PC-3 (cell line): ENCODE results near the gene ZNF622. TPM values are rescaled to one million over a fixed set of nuclear protein-coding genes. Genes with fewer than 3 reads are reported as not detected.

ENCODE experiments used
- ATAC-seq: fragments of 200-7000 bp; cut with Tn5 transposase; 2 replicates; pipeline ENCODE4 v1.9.1; 2020; ENCODE audit warnings: mild to moderate bottlenecking, moderate library complexity
- BruUV-seq: library from RNA; stranded (reverse); fragments of 400-500 nt; replicated peaks from 2 replicates; lab custom pipeline; 2021; lab: Mats Ljungman, UMichigan
- CTCF ChIA-PET: fragments of 300-600 bp; sonication (Branson Sonifier 250); formaldehyde crosslinking; loops from one replicate; lab custom pipeline; 2022; ENCODE audit warnings: antibody characterized with exemption; lab: Charles Lee
- POLR2A ChIA-PET: fragments of 300-600 bp; sonication (Branson Sonifier 250); formaldehyde crosslinking; loops from one replicate; lab custom pipeline; 2022; ENCODE audit warnings: antibody characterized with exemption; ENCODE audit not compliant: unreplicated experiment; lab: Charles Lee
- DNase-seq: peaks from one replicate; pipeline ENCODE4 v3.0.0-alpha.2; 2015
- H2AFZ ChIP-seq: fragments of 300-600 bp; sonication (generic); 2 replicates; pipeline ENCODE4 v1.6.0; 2016; ENCODE audit warnings: antibody characterized with exemption, low read length
- H3F3A ChIP-seq: fragments of 300-600 bp; sonication (generic); one replicate; pipeline ENCODE4 v1.6.0; 2017; ENCODE audit warnings: antibody characterized with exemption, low read length, control low read depth, mild to moderate bottlenecking; ENCODE audit not compliant: unreplicated experiment
- H3K27ac ChIP-seq: fragments of 300-600 bp; sonication (generic); 2 replicates; pipeline ENCODE4 v1.5.1; 2016; ENCODE audit warnings: mild to moderate bottlenecking, low read length
- H3K27me3 ChIP-seq: fragments of 300-600 bp; sonication (generic); 2 replicates; pipeline ENCODE4 v1.6.1; 2016; ENCODE audit warnings: low read length, mixed read lengths
- H3K36me3 ChIP-seq: fragments of 300-600 bp; sonication (generic); 2 replicates; pipeline ENCODE4 v1.6.1; 2016; ENCODE audit warnings: low read depth, mixed run types, low read length, mixed read lengths
- H3K4me1 ChIP-seq: fragments of 300-600 bp; sonication (generic); 2 replicates; pipeline ENCODE4 v1.5.1; 2016; ENCODE audit warnings: low read length; ENCODE audit not compliant: insufficient read depth
- H3K4me2 ChIP-seq: fragments of 300-600 bp; sonication (generic); 2 replicates; pipeline ENCODE4 v1.6.0; 2016; ENCODE audit warnings: low read length
- H3K4me3 ChIP-seq: fragments of 300-600 bp; sonication (generic); 2 replicates; pipeline ENCODE4 v1.5.1; 2016; ENCODE audit warnings: mild to moderate bottlenecking, low read length, mixed read lengths
- H3K79me2 ChIP-seq: fragments of 300-600 bp; sonication (generic); 2 replicates; pipeline ENCODE4 v1.6.1; 2017; ENCODE audit warnings: low read length, mixed read lengths
- H3K9ac ChIP-seq: fragments of 300-600 bp; sonication (generic); 2 replicates; pipeline ENCODE4 v1.6.0; 2016; ENCODE audit warnings: mild to moderate bottlenecking, low read length
- H3K9me2 ChIP-seq: fragments of 300-600 bp; sonication (generic); replicated peaks from 2 replicates; pipeline ENCODE4 v1.6.1; 2016; ENCODE audit warnings: mixed run types, low read length, mixed read lengths
- H3K9me3 ChIP-seq: fragments of 300-600 bp; sonication (generic); 2 replicates; pipeline ENCODE4 v1.6.1; 2016; ENCODE audit warnings: low read length, mixed read lengths
- H4K20me1 ChIP-seq: fragments of 300-600 bp; sonication (generic); 2 replicates; pipeline ENCODE4 v1.6.1; 2016; ENCODE audit warnings: low read length, mixed read lengths
- EZH2 ChIP-seq: fragments of 300-600 bp; sonication (generic); IDR thresholded peaks from one replicate; pipeline ENCODE4 v1.6.1; 2017; ENCODE audit warnings: antibody characterized with exemption, mild to moderate bottlenecking, low read length; ENCODE audit not compliant: unreplicated experiment
- EZH2phosphoT487 ChIP-seq: fragments of 300-600 bp; sonication (generic); IDR thresholded peaks from 2 replicates; pipeline ENCODE4 v1.6.1; 2018; ENCODE audit warnings: mild to moderate bottlenecking, antibody characterized with exemption, low read length, borderline replicate concordance
- intact Hi-C: fragments of 100-400 bp; cut with micrococcal nuclease; formaldehyde crosslinking; loops from 2 replicates; pipeline ENCODE4 v1.9.0; 2023
- total RNA-seq: library from RNA; depleted of rRNA; stranded (reverse); fragments of >200 nt; gene quantifications from 2 replicates; pipeline ENCODE4 v1.2.3, GENCODE V29; 2014
- TF ChIP-seq, protein P1 (sequence below): fragments of 300-600 bp; sonication (generic); conservative IDR thresholded peaks from 2 replicates; pipeline ENCODE4 v1.5.1; 2017; ENCODE audit warnings: antibody characterized with exemption, low read depth, mild to moderate bottlenecking, low read length

ZNF622 gene
- total RNA-seq, 1 experiment from 2014 or later = 76.9 TPM

DNA sequence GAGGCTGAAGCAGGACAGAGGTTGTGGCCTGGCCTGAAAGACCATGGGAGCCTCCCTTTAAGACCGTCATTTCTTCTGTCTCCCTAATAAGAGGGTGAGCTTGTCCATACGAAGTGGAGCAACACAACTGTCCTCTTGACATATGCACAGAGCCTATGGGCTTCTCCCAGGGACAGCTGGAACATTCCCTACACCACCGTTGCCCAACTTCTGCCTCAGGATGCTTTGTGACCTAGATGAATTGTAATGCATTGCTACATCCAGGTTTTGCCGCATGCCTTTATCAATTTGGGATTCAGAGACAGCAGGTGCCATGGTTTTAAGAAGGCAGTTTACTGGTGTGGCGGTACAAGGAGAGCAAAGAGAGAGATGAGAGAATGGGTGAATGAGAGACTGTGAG, 34.4 kb upstream of the ZNF622 start:
- H3K4me2 ChIP-seq = no peak overlapping the region
- no peak overlapping the region for H3K27ac ChIP-seq
- no peaks in the 10 kb centered on the region for H4K20me1 ChIP-seq
- ChIA-PET CTCF (no interaction called here), POLR2A (no interaction called here)
- intact Hi-C loops = no loop called here
- H3K79me2 ChIP-seq = no peaks in the 10 kb centered on the region
- no peaks in the 10 kb centered on the region; the same call in 1 of the 2 replicates for H3K9me2 ChIP-seq
- no TSS peak for BruUV-seq
- no peak for ATAC-seq
- DNase-seq = no peak
- TF ChIP-seq EZH2phosphoT487 (no peak), EZH2 (no peak)
- TF ChIP-seq, protein P1, sequence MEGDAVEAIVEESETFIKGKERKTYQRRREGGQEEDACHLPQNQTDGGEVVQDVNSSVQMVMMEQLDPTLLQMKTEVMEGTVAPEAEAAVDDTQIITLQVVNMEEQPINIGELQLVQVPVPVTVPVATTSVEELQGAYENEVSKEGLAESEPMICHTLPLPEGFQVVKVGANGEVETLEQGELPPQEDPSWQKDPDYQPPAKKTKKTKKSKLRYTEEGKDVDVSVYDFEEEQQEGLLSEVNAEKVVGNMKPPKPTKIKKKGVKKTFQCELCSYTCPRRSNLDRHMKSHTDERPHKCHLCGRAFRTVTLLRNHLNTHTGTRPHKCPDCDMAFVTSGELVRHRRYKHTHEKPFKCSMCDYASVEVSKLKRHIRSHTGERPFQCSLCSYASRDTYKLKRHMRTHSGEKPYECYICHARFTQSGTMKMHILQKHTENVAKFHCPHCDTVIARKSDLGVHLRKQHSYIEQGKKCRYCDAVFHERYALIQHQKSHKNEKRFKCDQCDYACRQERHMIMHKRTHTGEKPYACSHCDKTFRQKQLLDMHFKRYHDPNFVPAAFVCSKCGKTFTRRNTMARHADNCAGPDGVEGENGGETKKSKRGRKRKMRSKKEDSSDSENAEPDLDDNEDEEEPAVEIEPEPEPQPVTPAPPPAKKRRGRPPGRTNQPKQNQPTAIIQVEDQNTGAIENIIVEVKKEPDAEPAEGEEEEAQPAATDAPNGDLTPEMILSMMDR = no peak
- peaks cover 8% of the 10 kb centered on the region for H3K4me1 ChIP-seq
- H3K4me3 ChIP-seq = no peak overlapping the region
- no peak overlapping the region for H2AFZ ChIP-seq
- H3F3A ChIP-seq = no peaks in the 10 kb centered on the region
- H3K9me3 ChIP-seq = peaks cover 7% of the 10 kb centered on the region; the same call in 1 of the 2 replicates
- no peaks in the 10 kb centered on the region for H3K27me3 ChIP-seq
- no peak overlapping the region for H3K9ac ChIP-seq
- H3K36me3 ChIP-seq = no peaks in the 10 kb centered on the region

DNA sequence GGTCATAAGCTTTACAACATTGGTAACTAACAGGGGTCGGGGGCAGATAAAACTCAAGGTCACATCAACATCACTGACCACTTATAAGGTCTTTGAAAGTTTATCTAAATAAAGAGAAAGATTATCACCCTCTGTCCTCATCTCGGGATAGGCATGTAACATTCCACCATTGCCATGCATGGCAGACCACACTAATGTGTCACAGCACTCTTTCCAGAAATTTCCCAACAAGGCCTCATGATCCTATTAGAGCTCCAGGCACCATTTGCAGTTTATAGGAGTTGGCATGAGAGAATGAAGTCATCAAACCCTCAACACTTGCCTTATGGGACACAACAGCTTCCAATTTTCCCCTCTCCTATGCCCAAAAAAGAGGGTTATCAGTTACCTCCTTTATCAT, 31.9 kb upstream of the ZNF622 start:
- intact Hi-C loops = no loop called here
- Histone ChIP-seq H3K9me2 (no peaks in the 10 kb centered on the region; the same call in 1 of the 2 replicates), H3K4me1 (peaks cover 2% of the 10 kb centered on the region), H3K27ac (no peak overlapping the region), H3K79me2 (no peaks in the 10 kb centered on the region), H3K36me3 (no peaks in the 10 kb centered on the region; the same call in 1 of the 2 replicates), H3F3A (no peaks in the 10 kb centered on the region), H4K20me1 (no peaks in the 10 kb centered on the region), H3K4me3 (no peak overlapping the region), H3K9ac (no peak overlapping the region), H3K4me2 (no peak overlapping the region), H3K9me3 (peaks cover 9% of the 10 kb centered on the region; the same call in 1 of the 2 replicates), H2AFZ (no peak overlapping the region), H3K27me3 (no peaks in the 10 kb centered on the region)
- DNase-seq (no peak), ATAC-seq (no peak)
- BruUV-seq = no TSS peak
- TF ChIP-seq EZH2phosphoT487 (no peak), EZH2 (no peak)
- TF ChIP-seq, protein P1 = no peak
- POLR2A ChIA-PET = no interaction called here
- CTCF ChIA-PET = no interaction called here

DNA sequence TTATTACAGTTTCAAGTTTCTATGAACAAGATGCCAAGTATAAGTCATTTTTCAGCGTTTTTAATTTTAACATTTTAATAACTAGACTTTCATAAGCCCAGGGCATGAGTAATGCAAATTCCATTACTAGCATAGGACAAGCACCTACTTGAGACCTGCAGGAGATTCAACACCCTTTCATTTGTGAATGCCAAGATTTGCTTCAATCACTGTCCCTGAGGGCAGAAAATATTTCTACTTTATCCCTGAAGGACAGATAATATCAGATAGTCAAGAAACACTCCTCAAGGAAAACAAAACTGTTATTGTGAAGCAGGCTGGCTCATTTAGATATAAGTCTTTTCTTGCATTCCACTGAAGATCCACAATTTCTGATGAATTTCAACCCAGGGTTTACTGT, 27.7 kb upstream of the ZNF622 start:
- intact Hi-C loops = no loop called here
- BruUV-seq = no TSS peak
- Histone ChIP-seq H4K20me1 (no peaks in the 10 kb centered on the region), H3K36me3 (no peaks in the 10 kb centered on the region; the same call in 1 of the 2 replicates), H3K9me2 (no peaks in the 10 kb centered on the region; the same call in 1 of the 2 replicates), H3K4me3 (no peak overlapping the region), H3K27ac (no peak overlapping the region), H3K9ac (no peak overlapping the region), H3K4me1 (no peaks in the 10 kb centered on the region), H3K4me2 (no peak overlapping the region), H3K27me3 (no peaks in the 10 kb centered on the region), H3F3A (no peaks in the 10 kb centered on the region), H3K79me2 (no peaks in the 10 kb centered on the region), H3K9me3 (peaks cover 9% of the 10 kb centered on the region; the same call in 1 of the 2 replicates), H2AFZ (no peak overlapping the region)
- ChIA-PET POLR2A (no interaction called here), CTCF (no interaction called here)
- ATAC-seq (0 out of 2 replicates have a peak, but pooled peaks have one; percentile 22), DNase-seq (peak; percentile 41)
- TF ChIP-seq, protein P1 = no peak
- no peak for TF ChIP-seq EZH2phosphoT487
- TF ChIP-seq EZH2 = no peak
